Mammary epithelial cell (primary cell): ENCODE measurements around the gene CEP112.

Experiments used
- EZH2 ChIP-seq: IDR thresholded peaks from 2 replicates; pipeline ENCODE4 v1.6.1; 2012; ENCODE audit warnings: low read length, inconsistent platforms, borderline replicate concordance
- TF ChIP-seq, protein P1 (sequence below), 2 donors: IDR thresholded peaks in 1 of 2; conservative IDR thresholded peaks in 1 of 2; 2 replicates each; pipeline ENCODE4 v1.5.1; 2011 to 2012; ENCODE audit warnings: inconsistent platforms in 2 of 2, low read length in 2 of 2, mild to moderate bottlenecking in 2 of 2, control low read depth in 1 of 2, low read depth in 1 of 2; ENCODE audit not compliant: insufficient read depth in 1 of 2; ENCODE audit errors: extremely low read depth in 1 of 2

DNA sequence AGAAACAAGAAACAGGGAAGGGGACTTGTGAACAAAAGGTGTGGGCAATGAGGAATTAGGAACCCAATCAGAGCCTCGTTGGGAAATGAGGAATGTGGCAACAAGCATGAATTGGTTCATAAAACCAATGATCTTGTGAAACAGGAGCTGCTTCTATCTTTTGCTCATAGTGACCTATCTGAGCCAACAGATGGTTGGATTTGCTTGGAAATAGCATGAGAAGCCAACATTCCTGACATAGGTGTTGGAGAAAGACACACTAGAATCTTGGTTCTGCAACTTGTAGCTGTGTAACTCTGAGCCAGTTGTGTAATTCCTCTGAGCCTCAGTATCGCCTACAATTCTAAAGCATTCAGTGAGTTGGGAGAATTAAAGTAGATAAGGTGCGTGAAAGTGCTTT is 378.6 kb downstream of the CEP112 start:
- TF ChIP-seq EZH2: no peak
- TF ChIP-seq, protein P1, sequence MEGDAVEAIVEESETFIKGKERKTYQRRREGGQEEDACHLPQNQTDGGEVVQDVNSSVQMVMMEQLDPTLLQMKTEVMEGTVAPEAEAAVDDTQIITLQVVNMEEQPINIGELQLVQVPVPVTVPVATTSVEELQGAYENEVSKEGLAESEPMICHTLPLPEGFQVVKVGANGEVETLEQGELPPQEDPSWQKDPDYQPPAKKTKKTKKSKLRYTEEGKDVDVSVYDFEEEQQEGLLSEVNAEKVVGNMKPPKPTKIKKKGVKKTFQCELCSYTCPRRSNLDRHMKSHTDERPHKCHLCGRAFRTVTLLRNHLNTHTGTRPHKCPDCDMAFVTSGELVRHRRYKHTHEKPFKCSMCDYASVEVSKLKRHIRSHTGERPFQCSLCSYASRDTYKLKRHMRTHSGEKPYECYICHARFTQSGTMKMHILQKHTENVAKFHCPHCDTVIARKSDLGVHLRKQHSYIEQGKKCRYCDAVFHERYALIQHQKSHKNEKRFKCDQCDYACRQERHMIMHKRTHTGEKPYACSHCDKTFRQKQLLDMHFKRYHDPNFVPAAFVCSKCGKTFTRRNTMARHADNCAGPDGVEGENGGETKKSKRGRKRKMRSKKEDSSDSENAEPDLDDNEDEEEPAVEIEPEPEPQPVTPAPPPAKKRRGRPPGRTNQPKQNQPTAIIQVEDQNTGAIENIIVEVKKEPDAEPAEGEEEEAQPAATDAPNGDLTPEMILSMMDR (conservative IDR thresholded peaks at IDR 0.05 in 1 of 2, IDR thresholded peaks at IDR 0.05 in 1 of 2; ENCODE audit: extremely low read depth in 1 of 2, insufficient read depth in 1 of 2, low read depth in 1 of 2, low read length in 2 of 2): no peak
